ENCODE data around the gene GJB4.

GRCh38 chr1:34753163-34753562 is 6.4 kb upstream of the GJB4 start:
- TF ChIP-seq CTCF (IDR thresholded peaks at IDR 0.05) (no peak), POLR2A (IDR thresholded peaks at IDR 0.05) (no peak)
